Endothelial cell of umbilical vein (primary cell): ENCODE data around the gene PGRMC1.

Experiments used
- CTCF ChIP-seq, 2 donors: IDR thresholded peaks; 1 replicate in 1 of 2; 2 replicates in 1 of 2; pipeline ENCODE4 v1.5.1; 2011; ENCODE audit warnings: low read length in 2 of 2, mild to moderate bottlenecking in 2 of 2, moderate library complexity in 2 of 2, control low read depth in 1 of 2, inconsistent platforms in 1 of 2, low read depth in 1 of 2; ENCODE audit not compliant: insufficient read depth in 1 of 2; ENCODE audit errors: extremely low read depth in 1 of 2
- FOS ChIP-seq: IDR thresholded peaks from 2 replicates; pipeline ENCODE4 v1.6.1; 2011; ENCODE audit warnings: mild to moderate bottlenecking, low read length, moderate library complexity, borderline replicate concordance; ENCODE audit not compliant: insufficient read depth
- POLR2A ChIP-seq: IDR thresholded peaks from 2 replicates; pipeline ENCODE4 v1.6.1; 2012; ENCODE audit warnings: low read depth, mild to moderate bottlenecking, control low read depth, low read length

- no peak for TF ChIP-seq POLR2A
- no peak for TF ChIP-seq CTCF (IDR thresholded peaks at IDR 0.05; ENCODE audit: extremely low read depth in 1 of 2, insufficient read depth in 1 of 2, low read depth in 1 of 2, low read length in 2 of 2)
- no peak for TF ChIP-seq FOS
Measured at GRCh38 chrX:119238557-119238956, 2.5 kb downstream of the PGRMC1 start.
